Stimulated activated CD8-positive, alpha-beta memory T cell treated with anti-CD3 and anti-CD28 coated beads, Interleukin-7, amount 100 ng/mL, for 48 hours (primary cell): Measurements from ENCODE around the gene ACP1.

Experiments
- DNase-seq, 2 donors: peaks; one replicate each; pipeline ENCODE4 v3.0.0-alpha.2; 2020; ENCODE audit warnings: low read depth in 1 of 2; ENCODE audit errors: extremely low read depth in 1 of 2

The ACP1 gene

DNA sequence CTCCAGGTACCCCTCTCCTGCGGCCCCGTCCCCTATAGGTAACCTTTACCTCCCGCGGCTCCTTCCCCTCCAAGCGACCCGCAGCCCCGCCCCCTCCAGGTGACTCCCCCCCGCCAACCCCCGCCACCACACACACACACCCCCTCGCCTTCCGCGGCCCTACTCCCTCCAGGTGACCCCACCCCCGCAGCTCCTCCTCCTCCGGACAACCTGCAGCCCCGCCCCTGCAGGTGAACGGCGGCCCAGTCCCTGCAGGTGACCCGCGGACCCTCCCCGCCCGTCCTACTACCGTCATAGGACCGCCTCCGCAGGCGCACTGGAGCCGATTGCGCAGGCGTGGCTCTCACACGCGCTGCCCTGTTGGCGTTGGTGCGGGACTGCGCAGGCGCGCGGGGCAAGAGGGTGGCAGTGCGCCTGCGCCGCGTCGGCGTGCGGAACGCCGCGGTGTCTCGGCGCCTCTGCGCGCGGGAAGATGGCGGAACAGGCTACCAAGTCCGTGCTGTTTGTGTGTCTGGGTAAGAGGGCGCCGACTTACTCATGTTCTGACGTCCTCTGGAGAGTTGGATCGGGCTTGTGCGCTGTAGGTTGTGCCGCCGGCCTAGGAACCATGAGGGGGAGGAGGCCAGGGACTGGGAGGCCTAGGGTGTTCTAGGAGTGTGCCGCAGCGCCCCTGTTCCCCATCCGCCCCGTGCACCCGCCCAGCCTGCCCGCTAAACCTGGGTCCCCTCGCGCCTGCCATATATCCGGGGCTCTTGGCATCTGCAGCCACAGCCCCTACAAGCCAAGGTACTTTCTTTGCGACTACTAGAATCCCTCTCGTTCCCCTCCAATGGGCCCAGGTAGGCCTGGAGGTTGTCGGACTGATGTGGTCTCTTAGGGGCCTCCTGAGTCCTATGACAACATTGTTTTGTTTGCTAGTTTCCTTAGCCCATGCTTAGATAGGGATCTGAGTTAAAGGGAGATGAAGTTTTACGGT lies at the start of gene ACP1:
Gene ACP1, plus strand, starts transcription at position 455 of the 976 bp plus-strand sequence. Its CDS starts 18 bp downstream, at position 473.
- peak; percentile 89 to 92 for DNase-seq

DNA sequence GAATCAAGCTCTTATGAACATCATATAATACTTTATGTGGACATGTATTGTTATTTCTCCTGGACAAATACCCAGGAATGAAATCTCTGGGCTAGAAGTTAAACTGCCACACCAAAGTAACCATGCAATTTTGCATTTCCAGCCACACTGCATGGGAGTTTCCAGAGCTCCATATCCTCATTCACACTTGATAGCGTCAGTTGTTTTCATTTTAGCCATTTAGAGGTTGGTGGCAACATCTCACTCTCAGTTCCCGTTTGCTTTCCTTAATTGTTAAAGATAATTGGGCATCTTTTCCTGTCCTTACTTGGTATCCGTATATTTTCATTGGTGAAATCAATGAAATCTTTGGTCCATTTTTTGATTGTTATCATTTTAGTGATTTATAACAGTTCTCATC lies 48.7 kb upstream of the ACP1 start:
- DNase-seq: no peak

DNA sequence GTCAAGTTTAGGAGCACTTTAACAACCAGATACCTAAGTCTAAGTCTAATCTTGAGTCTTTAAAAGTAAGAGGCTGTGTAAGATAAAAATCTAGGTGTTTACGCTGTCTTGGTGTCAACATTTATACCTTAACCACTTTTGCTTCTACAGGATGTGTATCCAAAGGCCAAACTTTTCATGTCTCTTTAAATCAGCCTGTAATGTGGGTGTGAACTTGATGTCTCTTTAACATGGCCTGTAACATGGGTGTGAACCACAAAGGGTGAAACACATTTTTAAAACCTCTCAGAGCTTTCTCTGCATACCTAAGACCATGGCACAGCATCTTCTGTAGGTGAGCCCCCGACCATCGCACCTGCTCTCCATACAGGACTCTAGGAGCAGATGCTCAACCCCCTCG lies 41.3 kb upstream of the ACP1 start:
- DNase-seq: no peak

DNA sequence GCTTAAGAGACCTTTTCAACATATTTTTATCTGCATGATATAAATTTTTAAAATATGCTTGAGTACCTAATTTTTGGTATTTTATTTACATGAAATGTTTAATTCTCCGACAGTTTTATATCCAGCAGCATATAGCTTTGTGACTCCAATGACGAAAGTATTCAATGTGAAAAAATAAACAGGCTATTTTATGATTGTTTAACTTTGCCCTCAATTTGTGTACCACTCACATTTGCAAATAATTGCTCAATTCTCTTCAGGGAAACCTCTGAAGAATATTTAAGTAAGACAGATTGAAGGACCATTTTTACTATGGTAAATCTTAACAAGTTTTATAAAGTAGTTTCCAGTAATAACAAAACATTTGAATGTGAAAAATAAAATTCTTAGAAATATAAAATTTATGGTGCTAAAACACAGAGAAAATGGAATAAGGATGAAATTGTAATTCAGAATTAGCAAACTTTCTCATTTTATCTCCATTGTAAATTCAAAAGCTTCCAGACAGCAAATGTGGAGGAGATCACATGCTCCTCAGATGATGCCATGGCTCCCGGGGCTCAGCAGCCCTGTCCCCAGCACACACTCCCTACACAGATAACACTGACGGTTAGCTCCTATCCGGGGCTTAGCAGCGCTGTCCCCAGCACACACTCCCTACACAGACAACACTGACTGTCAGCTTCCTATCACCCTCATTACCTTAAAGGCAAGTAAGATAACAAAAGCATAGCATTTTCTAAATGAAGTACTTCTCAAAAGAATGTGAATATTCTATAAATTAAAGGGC lies 40.6 kb upstream of the ACP1 start:
- DNase-seq: no peak

DNA sequence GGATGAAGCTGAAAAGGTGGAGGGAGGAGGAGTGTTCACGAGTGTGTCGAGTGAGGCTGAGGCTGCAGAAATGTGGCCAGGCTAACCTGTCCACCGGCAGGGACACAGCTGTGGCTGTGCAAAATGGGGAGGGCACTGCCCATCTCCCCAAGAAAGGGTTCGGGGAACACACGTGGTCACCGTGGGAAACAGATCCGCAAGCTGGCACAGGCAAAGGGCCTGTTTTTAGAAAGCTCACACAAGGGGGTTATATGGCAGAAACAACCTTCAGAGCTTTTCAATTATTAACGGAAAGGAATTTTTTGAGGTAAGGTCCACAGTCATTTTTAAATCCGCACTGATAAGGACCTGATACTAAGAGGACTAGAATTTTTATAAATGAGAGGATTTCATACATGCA lies 36.6 kb upstream of the ACP1 start:
- no peak for DNase-seq

DNA sequence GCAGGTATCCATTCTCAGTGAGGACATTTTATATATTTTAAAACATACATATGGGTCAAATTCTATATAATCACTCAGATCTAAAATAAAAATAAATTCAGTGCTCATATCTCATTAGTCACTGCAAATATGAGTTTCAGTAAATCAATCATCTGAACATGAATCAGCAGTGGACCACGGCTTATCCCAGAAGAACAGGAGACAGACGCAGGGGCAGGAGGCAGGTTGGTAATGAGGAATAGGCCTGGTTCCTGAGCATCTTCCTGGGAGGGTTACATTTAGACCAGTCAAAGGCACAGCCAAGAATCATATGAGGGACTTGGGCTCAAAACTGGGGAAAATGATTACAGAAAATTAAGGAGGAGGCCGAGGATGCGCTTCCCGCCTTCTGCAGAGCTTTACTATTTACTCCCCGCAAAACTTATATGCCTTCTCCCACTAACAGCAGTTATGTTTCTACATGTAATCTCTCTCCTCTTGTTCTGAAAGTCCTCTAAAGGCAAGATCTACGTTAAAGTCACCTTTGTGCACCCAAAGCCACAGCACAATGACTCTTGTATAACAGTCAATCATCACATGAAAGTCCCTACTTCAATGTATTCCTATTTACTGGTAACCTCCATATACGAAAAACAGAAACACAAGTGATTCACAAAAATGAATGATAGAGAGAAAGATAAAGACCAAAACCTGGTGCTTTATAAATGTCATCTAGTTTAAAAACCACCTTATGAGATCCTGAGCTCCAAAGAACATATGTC lies 36.0 kb upstream of the ACP1 start:
- no peak for DNase-seq

DNA sequence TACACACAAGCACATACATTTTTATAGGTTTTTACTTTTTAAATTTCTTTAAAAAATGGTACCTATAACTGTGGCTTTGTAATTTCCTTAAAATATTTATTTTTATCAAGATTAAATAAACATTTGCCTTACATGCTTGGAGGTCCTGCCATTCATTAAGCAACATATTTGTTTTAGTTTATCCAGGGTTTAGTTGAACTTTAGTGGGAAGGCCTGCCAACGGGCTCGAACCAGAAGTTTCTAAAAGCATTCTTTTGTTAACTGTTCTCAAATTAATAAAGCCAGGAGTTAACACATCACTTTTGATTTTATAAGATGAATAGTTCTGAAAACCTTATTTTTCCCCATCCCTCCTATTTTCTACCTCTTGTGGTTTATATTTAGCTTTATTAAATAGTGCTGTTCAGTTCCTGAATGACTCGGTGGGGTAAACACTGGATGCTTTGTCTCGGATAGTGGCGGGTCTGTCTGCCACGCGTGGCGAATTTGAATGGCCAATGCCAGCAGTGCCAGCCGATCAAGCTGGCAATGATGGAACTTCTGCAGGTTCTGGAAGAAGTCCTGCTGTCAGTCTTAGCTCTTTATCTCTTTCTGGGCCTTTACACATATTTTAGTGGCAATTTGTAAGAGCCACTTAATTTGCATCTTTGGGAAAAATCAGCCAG lies 33.1 kb upstream of the ACP1 start:
- DNase-seq: no peak

DNA sequence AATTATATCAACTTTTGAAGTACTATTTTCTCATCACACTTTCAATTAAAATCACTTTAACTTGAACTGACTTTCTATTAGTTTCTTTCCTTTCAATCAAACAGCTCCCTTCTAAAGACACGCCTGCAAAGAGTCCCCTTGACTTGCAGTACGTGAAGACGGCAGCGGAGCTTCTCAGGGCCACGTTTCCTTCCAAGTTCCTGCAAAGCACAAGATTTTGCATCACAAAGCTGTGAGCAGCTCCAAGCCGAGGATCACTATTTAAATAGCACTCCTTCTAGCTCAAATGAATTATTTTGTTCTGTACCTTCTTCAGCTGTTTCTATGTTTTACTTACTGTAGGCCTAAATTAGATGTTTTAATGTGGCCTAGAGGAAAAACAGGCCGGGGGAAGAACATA lies 31.7 kb upstream of the ACP1 start:
- no peak for DNase-seq

DNA sequence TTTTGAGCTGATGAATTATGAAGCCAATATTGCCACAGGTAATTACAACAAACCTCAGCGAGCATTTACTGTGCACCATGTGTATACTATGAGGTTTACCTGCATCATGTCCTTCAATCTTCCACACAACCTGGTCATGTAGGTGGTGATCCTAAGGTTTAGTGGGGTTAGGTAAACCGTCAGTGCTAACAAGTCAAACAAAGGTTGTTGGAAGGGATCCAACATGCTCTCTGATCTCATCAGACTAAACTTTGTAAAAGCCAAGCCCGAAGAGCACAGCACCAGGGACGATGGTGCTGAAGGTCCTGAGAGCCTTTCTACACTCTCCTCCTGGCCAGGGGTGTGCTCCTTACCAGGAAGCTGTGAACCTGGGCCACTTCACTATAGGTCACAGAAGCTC lies 30.3 kb upstream of the ACP1 start:
- DNase-seq: no peak

DNA sequence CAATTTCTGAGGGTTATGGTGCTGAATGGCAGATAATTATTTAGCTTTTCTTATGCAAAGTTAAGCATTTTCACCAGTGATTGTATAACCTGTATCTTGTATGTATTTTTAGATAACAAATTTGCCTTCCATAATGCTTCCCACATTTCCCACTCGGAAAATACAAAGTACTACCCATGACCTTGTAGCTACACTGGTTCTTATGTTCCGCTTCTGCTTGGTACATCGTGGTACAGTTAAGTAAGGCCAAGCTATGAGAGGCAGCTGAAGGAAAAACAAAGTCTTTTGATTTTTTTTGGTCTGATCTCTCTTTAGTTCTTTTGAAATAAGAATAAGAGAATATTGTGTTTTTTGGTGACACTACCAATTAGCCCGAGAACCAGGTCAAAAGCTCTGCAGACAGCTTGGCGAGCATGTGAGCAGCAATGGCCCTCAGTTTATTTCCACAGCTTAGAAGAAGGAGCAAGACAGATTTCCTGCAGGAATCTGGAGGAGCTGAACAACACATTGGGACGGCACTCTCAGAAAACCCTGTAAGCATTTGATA lies 27.7 kb upstream of the ACP1 start:
- DNase-seq: no peak

DNA sequence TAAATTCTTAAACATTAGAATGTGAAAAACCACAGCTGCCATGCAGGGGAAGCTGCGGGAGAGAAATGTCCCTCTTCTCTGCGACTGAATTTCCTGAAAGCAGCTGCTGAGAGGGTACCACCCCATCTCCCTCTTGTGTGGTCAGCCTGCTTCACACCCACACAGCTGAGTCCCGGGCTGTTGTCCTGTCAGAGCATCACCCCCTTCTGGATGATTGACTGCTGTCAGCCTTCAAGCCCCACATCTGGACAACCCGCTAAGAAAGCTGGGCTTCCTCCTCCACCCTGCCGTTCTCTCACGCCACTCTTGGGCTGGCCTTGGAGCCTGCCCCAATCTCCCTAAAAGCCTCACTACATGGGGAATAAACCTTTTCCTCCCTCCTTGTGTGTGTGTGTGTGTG lies 26.9 kb upstream of the ACP1 start:
- no peak for DNase-seq

DNA sequence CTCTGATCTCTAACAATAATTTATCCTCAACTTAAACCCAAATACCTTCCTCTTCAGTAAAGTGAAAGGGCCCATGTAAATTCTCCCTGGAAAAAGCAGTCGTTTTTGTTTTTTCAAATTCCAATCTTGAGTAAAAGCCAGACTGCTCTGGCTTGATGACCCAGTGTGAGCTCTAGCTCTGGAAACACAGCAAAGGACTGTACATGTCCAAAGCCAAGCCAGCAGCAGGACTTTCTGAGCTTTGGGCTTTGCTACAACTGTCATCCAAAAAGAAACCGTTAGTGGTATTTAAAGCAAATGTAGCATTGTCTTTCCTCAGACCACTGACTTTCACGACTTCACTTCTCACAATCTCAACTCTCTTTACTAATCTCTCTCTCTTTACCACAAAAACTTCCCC lies 26.3 kb upstream of the ACP1 start:
- DNase-seq: no peak

DNA sequence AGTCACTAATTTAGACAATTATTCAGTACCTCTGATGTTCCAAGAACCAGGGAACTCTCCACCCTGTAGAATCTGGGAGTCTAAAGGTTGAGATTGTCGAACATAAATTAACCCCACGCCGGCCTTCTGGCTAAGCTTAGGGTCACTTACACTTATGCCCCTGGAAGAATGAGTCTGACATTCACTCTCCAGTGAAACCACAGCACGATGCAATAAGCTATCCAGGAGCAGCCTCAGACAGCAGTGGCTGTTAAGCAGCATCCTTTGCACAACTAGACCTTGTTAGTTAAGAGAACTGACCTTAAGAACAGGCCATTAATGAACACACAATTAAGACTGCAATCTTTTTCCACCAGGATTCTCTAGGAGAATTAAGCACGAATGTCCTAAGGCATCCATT lies 25.9 kb upstream of the ACP1 start:
- DNase-seq: no peak

DNA sequence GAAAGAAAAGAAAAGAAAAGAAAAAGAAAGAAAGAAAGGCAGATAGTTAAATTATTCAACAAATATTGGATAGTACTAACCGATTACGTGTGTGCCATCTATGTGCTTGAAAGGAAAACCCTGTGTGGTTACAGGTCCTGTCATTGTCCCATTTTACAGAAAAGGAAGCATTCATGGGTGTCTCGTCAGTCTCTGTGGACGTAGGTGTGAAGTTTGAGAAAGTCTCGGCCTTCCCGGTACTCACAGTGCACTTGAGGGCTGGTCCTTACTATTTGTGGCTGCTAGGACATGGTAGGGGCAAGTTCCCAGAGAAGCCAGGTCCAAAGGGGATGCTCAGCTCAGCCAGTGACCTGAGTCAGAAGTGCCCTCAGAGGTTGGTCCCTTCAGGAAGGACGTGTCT lies 20.2 kb upstream of the ACP1 start:
- DNase-seq: no peak

DNA sequence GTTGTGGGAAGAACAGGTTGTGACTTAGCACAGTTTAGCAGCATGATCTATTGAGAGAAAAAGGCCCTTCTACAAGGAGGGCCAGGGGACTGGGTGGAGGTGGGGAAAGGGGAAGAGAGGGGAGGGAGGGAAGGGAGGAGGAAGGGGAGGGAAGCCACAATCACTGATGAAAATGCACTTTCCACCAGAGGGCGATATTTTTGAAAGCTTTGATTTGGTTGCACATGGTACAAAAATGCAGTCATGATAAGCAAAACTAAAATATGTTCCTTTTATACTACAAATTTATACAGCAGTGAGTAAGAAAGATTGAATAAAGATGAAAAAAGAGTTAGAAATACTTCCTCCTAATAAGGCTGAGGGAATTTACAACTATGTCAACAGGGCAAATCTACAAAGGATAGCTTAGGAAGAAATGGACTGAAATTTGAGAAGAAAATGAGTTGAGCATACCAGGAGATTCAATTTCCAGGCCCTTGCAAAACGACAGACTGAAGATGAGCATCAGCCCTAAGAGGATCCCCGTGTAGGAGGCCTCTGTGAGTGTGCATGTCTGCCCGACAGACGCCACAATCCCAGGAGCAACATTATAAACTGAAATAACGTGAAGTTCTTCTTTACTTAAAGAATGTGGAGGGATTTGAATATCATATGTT lies 18.1 kb upstream of the ACP1 start:
- no peak for DNase-seq

DNA sequence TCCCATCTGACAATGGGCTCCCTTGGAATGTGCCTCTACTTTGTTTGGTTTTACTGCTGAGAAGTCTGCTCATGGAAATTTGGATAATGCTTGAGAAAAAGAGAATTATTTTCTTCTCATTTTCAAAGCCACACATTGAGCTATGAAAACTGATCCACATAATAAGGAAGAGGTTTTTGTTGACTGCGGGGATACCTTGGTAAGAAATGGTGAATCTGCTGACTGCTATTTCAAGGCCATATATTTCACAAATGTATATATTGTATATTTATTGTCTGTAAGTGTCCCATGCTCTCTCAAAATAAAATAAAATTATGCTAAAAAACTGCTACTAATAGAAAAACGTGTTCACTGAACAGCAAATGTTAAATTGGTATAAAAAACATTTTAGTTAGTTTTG lies 16.0 kb upstream of the ACP1 start:
- no peak for DNase-seq

DNA sequence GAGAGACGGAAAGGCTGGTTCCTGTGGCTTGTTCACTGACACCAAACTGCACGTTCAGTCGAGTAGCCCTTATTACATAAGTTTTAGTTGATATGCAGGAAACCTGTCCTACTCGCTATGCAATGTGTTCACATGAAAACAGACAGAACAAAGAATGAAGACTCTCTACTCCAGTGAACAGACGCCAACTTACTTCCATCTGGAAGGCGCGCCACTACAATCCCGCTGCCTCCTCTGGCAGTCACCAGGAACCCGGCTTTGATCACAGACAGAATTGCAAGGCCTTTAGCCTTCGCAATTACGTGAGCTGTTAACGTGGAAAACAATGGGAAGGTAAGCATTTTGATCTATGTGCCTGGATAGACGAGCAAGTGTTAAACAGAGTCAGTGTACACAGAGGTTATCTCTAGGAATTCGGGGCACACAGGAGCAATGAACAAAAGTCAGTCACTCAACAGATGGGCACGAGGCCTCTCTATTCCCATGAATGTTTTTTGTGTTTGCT lies 15.2 kb upstream of the ACP1 start:
- DNase-seq: no peak

DNA sequence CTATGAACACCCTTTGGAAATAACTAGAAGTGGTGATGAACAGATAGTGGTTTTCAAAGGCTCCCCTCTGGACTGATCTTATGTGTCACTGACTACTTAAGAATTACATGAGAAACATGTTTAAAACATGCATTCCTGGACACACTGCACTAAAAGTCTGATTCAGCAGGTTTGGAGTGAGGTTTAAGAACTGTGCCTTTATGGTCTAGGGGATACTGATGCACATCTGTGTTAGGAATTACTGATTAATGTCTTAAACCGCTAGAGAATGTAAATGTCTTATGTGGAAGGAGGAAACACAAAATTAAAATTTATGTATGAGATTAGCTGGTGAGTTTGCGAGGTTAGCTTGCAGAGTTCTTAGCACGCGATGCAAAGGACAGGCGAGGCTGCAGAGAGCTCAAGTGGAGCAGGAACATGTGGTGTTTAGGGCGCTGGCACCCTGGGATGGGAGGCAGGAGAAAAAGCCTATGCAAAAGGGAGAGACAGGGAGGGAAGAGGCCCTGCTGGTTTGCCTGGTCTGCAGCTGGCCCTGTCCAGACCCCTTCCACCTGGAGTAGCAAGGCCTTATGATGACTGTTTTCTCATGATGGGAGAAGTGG lies 12.6 kb upstream of the ACP1 start:
- no peak for DNase-seq

DNA sequence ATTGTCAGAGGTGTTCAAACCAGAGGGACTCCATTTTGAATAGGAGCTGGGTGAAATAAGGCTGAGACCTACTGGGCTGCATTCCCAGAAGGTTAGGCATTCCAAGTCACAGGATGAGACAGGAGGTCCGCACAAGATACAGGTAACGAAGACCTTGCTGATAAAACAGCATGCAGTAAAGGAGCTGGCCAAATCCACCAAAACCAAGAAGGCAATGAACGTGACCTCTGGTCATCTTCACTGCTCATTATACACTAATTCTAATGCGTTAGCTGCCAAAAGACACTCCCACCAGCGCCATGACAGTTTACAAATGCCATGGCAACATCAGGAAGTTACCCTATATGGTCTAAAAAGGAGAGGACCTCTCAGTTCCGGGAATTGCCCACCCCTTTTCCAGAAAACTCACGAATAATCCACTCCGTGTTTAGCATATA lies 11.5 kb upstream of the ACP1 start:
- DNase-seq: no peak
